ENCODE data around the gene PKDREJ.

Gene PKDREJ

GRCh38 chr22:46288846-46289243, 25.7 kb upstream of the PKDREJ start:
- WGBS, result 90% methylated on average over 7 of the region's 7 CpGs
- Histone ChIP-seq H3K4me3 (ENCODE audit: insufficient read depth in 1 of 2, low read depth in 1 of 2, low read length in 2 of 2) (no peak overlapping the region), H3K9me3 (ENCODE audit: control insufficient read depth, low read length) (peaks cover 4% of the 10 kb centered on the region), H3K4me1 (ENCODE audit: control insufficient read depth, insufficient read depth, low read depth, low read length) (peaks cover 16% of the 10 kb centered on the region), H3K4me2 (ENCODE audit: low read length, poor library complexity, severe bottlenecking) (no peak overlapping the region), H2BK120ac (ENCODE audit: low read depth, low read length) (no peak overlapping the region), H2BK15ac (ENCODE audit: low read depth, poor library complexity, severe bottlenecking) (no peak overlapping the region), H2AFZ (ENCODE audit: low read depth, low read length) (no peak overlapping the region), H3K23ac (ENCODE audit: low read length in 2 of 2) (no peak overlapping the region), H3K9ac (ENCODE audit: low read length) (no peak overlapping the region), H2AK5ac (ENCODE audit: low read length, severe bottlenecking) (no peak overlapping the region), H3K14ac (ENCODE audit: low read length in 2 of 2) (no peak overlapping the region), H3K27me3 (ENCODE audit: control insufficient read depth in 1 of 2, insufficient read depth in 1 of 2, low read length in 2 of 2) (no peaks in the 10 kb centered on the region), H4K91ac (ENCODE audit: low read length) (no peak overlapping the region), H2BK5ac (ENCODE audit: low read depth, low read length, poor library complexity, severe bottlenecking) (no peak overlapping the region), H3K27ac (ENCODE audit: low read length, poor library complexity, severe bottlenecking) (no peak overlapping the region), H2BK12ac (ENCODE audit: low read length in 2 of 2) (no peak overlapping the region), H3K4ac (ENCODE audit: low read depth in 1 of 2, low read length in 2 of 2) (no peak overlapping the region), H3K36me3 (ENCODE audit: control insufficient read depth in 1 of 2, insufficient read depth in 2 of 2, low read depth in 1 of 2, low read length in 2 of 2) (peaks cover 70 to 81% of the 10 kb centered on the region in 2 experiments), H3K18ac (ENCODE audit: low read depth in 1 of 2, low read length in 2 of 2) (no peak overlapping the region), H3K79me1 (replicated peaks; ENCODE audit: low read length, poor library complexity, severe bottlenecking) (no peaks in the 10 kb centered on the region), H4K8ac (ENCODE audit: low read length) (no peak overlapping the region)
- DNase-seq, result no peak

DNA sequence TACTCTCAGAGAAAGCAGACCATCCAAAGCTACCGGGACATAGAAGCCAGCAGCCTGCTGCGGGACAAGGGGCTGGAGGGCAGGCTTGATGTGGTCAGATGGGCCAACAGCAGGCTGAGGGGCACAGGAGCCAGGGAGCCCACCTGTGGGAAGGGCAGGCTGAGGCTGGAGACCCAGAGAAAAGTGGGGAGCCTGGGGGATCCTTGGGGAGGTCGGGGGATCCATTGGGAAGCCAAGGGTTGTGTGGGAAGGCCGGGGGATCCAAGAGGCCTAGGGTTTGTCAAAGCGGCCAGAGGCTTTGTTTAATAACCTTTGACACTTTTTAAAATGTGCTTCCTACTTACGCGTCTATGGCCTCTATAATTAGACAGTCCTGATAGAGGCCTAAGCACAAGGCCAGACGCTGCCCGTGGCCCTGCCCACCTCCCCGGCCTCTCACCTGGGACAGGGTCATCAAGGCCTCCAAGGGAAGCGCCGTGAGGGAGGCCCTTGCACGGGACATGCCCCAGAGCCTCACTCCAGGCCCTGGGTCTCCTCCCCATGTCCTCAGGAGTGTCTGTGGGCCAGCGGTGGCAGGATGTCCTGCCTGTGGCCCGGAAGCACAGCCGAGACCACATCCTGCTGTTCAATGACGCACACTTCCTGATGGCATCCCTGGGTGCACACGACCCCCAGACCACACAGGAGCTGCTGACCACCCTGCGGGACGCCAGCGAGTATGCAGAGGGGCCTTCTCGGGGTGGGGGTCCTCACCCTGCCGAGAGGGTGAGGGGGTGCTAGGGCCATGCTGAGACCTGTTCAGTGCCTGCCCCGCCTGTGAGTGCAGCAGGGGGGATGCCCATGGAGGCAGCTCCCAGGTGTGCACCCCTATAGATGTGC, 25.0 kb upstream of the PKDREJ start:
- no peak for DNase-seq
- WGBS, result 85% methylated on average over 24 of the region's 24 CpGs

GRCh38 chr22:46286941-46287872, 24.1 kb upstream of the PKDREJ start:
- no peak overlapping the region for H3K9ac ChIP-seq (ENCODE audit: low read length)
- H3K36me3 ChIP-seq (ENCODE audit: control insufficient read depth in 1 of 2, insufficient read depth in 2 of 2, low read depth in 1 of 2, low read length in 2 of 2), result peaks cover 71 to 81% of the 10 kb centered on the region in 2 experiments
- H4K91ac ChIP-seq (ENCODE audit: low read length), result no peak overlapping the region
- DNase-seq, result no peak
- no peak overlapping the region for H2BK12ac ChIP-seq (ENCODE audit: low read length in 2 of 2)
- no peaks in the 10 kb centered on the region for H3K27me3 ChIP-seq (ENCODE audit: control insufficient read depth in 1 of 2, insufficient read depth in 1 of 2, low read length in 2 of 2)
- H2BK15ac ChIP-seq (ENCODE audit: low read depth, poor library complexity, severe bottlenecking), result no peak overlapping the region
- H3K27ac ChIP-seq (ENCODE audit: low read length, poor library complexity, severe bottlenecking), result no peak overlapping the region
- no peak overlapping the region for H3K4ac ChIP-seq (ENCODE audit: low read depth in 1 of 2, low read length in 2 of 2)
- no peak overlapping the region for H2AFZ ChIP-seq (ENCODE audit: low read depth, low read length)
- H3K4me3 ChIP-seq (ENCODE audit: insufficient read depth in 1 of 2, low read depth in 1 of 2, low read length in 2 of 2), result no peak overlapping the region
- H2BK120ac ChIP-seq (ENCODE audit: low read depth, low read length), result no peak overlapping the region
- no peak overlapping the region for H3K4me2 ChIP-seq (ENCODE audit: low read length, poor library complexity, severe bottlenecking)
- WGBS, result 96% methylated on average over 15 of the region's 15 CpGs
- no peak overlapping the region for H2BK5ac ChIP-seq (ENCODE audit: low read depth, low read length, poor library complexity, severe bottlenecking)
- no peak overlapping the region for H2AK5ac ChIP-seq (ENCODE audit: low read length, severe bottlenecking)
- peaks cover 13% of the 10 kb centered on the region for H3K4me1 ChIP-seq (ENCODE audit: control insufficient read depth, insufficient read depth, low read depth, low read length)
- H3K14ac ChIP-seq (ENCODE audit: low read length in 2 of 2), result no peak overlapping the region
- no peak overlapping the region for H4K8ac ChIP-seq (ENCODE audit: low read length)
- no peak overlapping the region for H3K18ac ChIP-seq (ENCODE audit: low read depth in 1 of 2, low read length in 2 of 2)
- H3K79me1 ChIP-seq (replicated peaks; ENCODE audit: low read length, poor library complexity, severe bottlenecking), result no peaks in the 10 kb centered on the region
- peaks cover 4% of the 10 kb centered on the region for H3K9me3 ChIP-seq (ENCODE audit: control insufficient read depth, low read length)
- H3K23ac ChIP-seq (ENCODE audit: low read length in 2 of 2), result peak overlapping the region in 1 of 2 experiments; percentile 23

More for the DNA sequence above, 25.0 kb upstream of the PKDREJ start:
- no peak overlapping the region for H3K9ac ChIP-seq (ENCODE audit: low read length)
- H3K4me2 ChIP-seq (ENCODE audit: low read length, poor library complexity, severe bottlenecking), result no peak overlapping the region
- no peak overlapping the region for H3K14ac ChIP-seq (ENCODE audit: low read length in 2 of 2)
- H3K36me3 ChIP-seq (ENCODE audit: control insufficient read depth in 1 of 2, insufficient read depth in 2 of 2, low read depth in 1 of 2, low read length in 2 of 2), result peaks cover 71 to 81% of the 10 kb centered on the region in 2 experiments
- H3K27ac ChIP-seq (ENCODE audit: low read length, poor library complexity, severe bottlenecking), result no peak overlapping the region
- peaks cover 13% of the 10 kb centered on the region for H3K4me1 ChIP-seq (ENCODE audit: control insufficient read depth, insufficient read depth, low read depth, low read length)
- H3K9me3 ChIP-seq (ENCODE audit: control insufficient read depth, low read length), result peaks cover 4% of the 10 kb centered on the region
- no peak overlapping the region for H2BK5ac ChIP-seq (ENCODE audit: low read depth, low read length, poor library complexity, severe bottlenecking)
- no peak overlapping the region for H4K91ac ChIP-seq (ENCODE audit: low read length)
- H2AK5ac ChIP-seq (ENCODE audit: low read length, severe bottlenecking), result no peak overlapping the region
- no peak overlapping the region for H4K8ac ChIP-seq (ENCODE audit: low read length)
- no peak overlapping the region for H2BK15ac ChIP-seq (ENCODE audit: low read depth, poor library complexity, severe bottlenecking)
- H3K27me3 ChIP-seq (ENCODE audit: control insufficient read depth in 1 of 2, insufficient read depth in 1 of 2, low read length in 2 of 2), result no peaks in the 10 kb centered on the region
- H3K18ac ChIP-seq (ENCODE audit: low read depth in 1 of 2, low read length in 2 of 2), result no peak overlapping the region
- no peak overlapping the region for H2AFZ ChIP-seq (ENCODE audit: low read depth, low read length)
- H3K79me1 ChIP-seq (replicated peaks; ENCODE audit: low read length, poor library complexity, severe bottlenecking), result no peaks in the 10 kb centered on the region
- no peak overlapping the region for H3K23ac ChIP-seq (ENCODE audit: low read length in 2 of 2)
- no peak overlapping the region for H3K4ac ChIP-seq (ENCODE audit: low read depth in 1 of 2, low read length in 2 of 2)
- no peak overlapping the region for H2BK12ac ChIP-seq (ENCODE audit: low read length in 2 of 2)
- no peak overlapping the region for H2BK120ac ChIP-seq (ENCODE audit: low read depth, low read length)
- H3K4me3 ChIP-seq (ENCODE audit: insufficient read depth in 1 of 2, low read depth in 1 of 2, low read length in 2 of 2), result no peak overlapping the region

- H3K23ac ChIP-seq (ENCODE audit: low read length in 2 of 2), result no peak overlapping the region
- H3K4ac ChIP-seq (ENCODE audit: low read depth in 1 of 2, low read length in 2 of 2), result no peak overlapping the region
These were observed 22.9 kb upstream of the PKDREJ start for GRCh38 chr22:46286006-46286405.

More at GRCh38 chr22:46286006-46286405, 22.9 kb upstream of the PKDREJ start:
- no peak overlapping the region for H3K14ac ChIP-seq (ENCODE audit: low read length in 2 of 2)
- H2AFZ ChIP-seq (ENCODE audit: low read depth, low read length), result no peak overlapping the region
- no peak overlapping the region for H2BK12ac ChIP-seq (ENCODE audit: low read length in 2 of 2)
- peaks cover 13% of the 10 kb centered on the region for H3K4me1 ChIP-seq (ENCODE audit: control insufficient read depth, insufficient read depth, low read depth, low read length)
- H2AK5ac ChIP-seq (ENCODE audit: low read length, severe bottlenecking), result no peak overlapping the region
- H3K18ac ChIP-seq (ENCODE audit: low read depth in 1 of 2, low read length in 2 of 2), result no peak overlapping the region
- no peak overlapping the region for H3K4me2 ChIP-seq (ENCODE audit: low read length, poor library complexity, severe bottlenecking)
- H3K9me3 ChIP-seq (ENCODE audit: control insufficient read depth, low read length), result no peaks in the 10 kb centered on the region
- no peaks in the 10 kb centered on the region for H3K27me3 ChIP-seq (ENCODE audit: control insufficient read depth in 1 of 2, insufficient read depth in 1 of 2, low read length in 2 of 2)
- DNase-seq, result no peak
- H4K8ac ChIP-seq (ENCODE audit: low read length), result no peak overlapping the region
- H2BK5ac ChIP-seq (ENCODE audit: low read depth, low read length, poor library complexity, severe bottlenecking), result no peak overlapping the region
- no peak overlapping the region for H2BK120ac ChIP-seq (ENCODE audit: low read depth, low read length)
- no peak overlapping the region for H3K9ac ChIP-seq (ENCODE audit: low read length)
- WGBS, result 84% methylated on average over 3 of the region's 3 CpGs
- no peak overlapping the region for H2BK15ac ChIP-seq (ENCODE audit: low read depth, poor library complexity, severe bottlenecking)
- peaks cover 78 to 83% of the 10 kb centered on the region in 2 experiments for H3K36me3 ChIP-seq (ENCODE audit: control insufficient read depth in 1 of 2, insufficient read depth in 2 of 2, low read depth in 1 of 2, low read length in 2 of 2)
- no peak overlapping the region for H3K27ac ChIP-seq (ENCODE audit: low read length, poor library complexity, severe bottlenecking)
- H4K91ac ChIP-seq (ENCODE audit: low read length), result no peak overlapping the region
- H3K79me1 ChIP-seq (replicated peaks; ENCODE audit: low read length, poor library complexity, severe bottlenecking), result no peaks in the 10 kb centered on the region
- no peak overlapping the region for H3K4me3 ChIP-seq (ENCODE audit: insufficient read depth in 1 of 2, low read depth in 1 of 2, low read length in 2 of 2)

Measured in mesenchymal stem cell (in vitro differentiated cells and primary cell).